Thyroid gland (tissue), 4 donors: ENCODE results near the gene ASCC3.

Experiments
- CTCF ChIP-seq, 6 experiments: fragments of 200-600 bp in 3 of 6; fragments of 450-650 bp in 3 of 6; sonication (generic) in 3 of 6; IDR thresholded peaks; one replicate each; pipeline ENCODE4 v1.5.1; 2016 to 2019; ENCODE audit warnings: antibody characterized with exemption in 6 of 6, mild to moderate bottlenecking in 2 of 6, inconsistent platforms in 1 of 6, moderate library complexity in 1 of 6
- POLR2A ChIP-seq, 2 donors: fragments of 450-650 bp; IDR thresholded peaks; one replicate each; pipeline ENCODE4 v1.6.1; 2017; ENCODE audit warnings: antibody characterized with exemption in 2 of 2, mild to moderate bottlenecking in 2 of 2, moderate library complexity in 1 of 2

- TF ChIP-seq CTCF (IDR thresholded peaks at IDR 0.05), result no peak
- TF ChIP-seq POLR2A (IDR thresholded peaks at IDR 0.05), result no peak
Observed at GRCh38 chr6:100614933-100615332, 266.2 kb downstream of the ASCC3 start.
